B cell (primary cell): ENCODE measurements around the gene MAD1L1. TPM values are rescaled to one million over a fixed set of nuclear protein-coding genes. Genes with fewer than 3 reads are reported as not detected.
A peak's percentile ranks its signal among the peaks of the same experiment; 100 is the strongest.

Experiments
- ATAC-seq: fragments of 200-7000 bp; cut with Tn5 transposase; one replicate; pipeline ENCODE4 v1.10.0; 2021; ENCODE audit warnings: low read depth, mild to moderate bottlenecking, moderate number of reproducible peaks, moderate library complexity
- CTCF ChIA-PET: fragments of 350-600 bp; sonication (Branson Sonifier 250); formaldehyde crosslinking; loops from one replicate; lab custom pipeline; 2021; ENCODE audit warnings: antibody characterized with exemption, inconsistent platforms; lab: Charles Lee
- POLR2A ChIA-PET: fragments of 350-600 bp; sonication (Branson Sonifier 250); formaldehyde crosslinking; loops from one replicate; lab custom pipeline; 2021; ENCODE audit warnings: antibody characterized with exemption; lab: Charles Lee
- DNase-seq: peaks from one replicate; pipeline ENCODE4 v3.0.0; 2013
- H2AFZ ChIP-seq: 2 replicates; pipeline ENCODE4 v1.6.1; 2012; ENCODE audit warnings: mild to moderate bottlenecking, low read depth, low read length; ENCODE audit not compliant: insufficient read depth, poor library complexity, severe bottlenecking
- H3K27ac ChIP-seq, 2 donors: 1 replicate in 1 of 2; 2 replicates in 1 of 2; pipeline ENCODE4 v1.5.1; 2012 to 2013; ENCODE audit warnings: low read length in 2 of 2, mild to moderate bottlenecking in 2 of 2, moderate library complexity in 1 of 2
- H3K27me3 ChIP-seq, 4 experiments: fragments of 200-600 bp in 1 of 4; sonication (generic) in 1 of 4; replicated peaks in 1 of 4; 1 replicate in 2 of 4; 2 replicates in 2 of 4; pipeline versions ENCODE4 v1.6.1 to v1.7.0; 2013 to 2016; ENCODE audit warnings: low read length in 3 of 4, mild to moderate bottlenecking in 2 of 4, mixed read lengths in 1 of 4, moderate library complexity in 1 of 4; ENCODE audit not compliant: insufficient read depth in 4 of 4, control insufficient read depth in 3 of 4; ENCODE audit errors: control extremely low read depth in 1 of 4
- H3K36me3 ChIP-seq, 2 experiments: replicated peaks in 1 of 2; 1 replicate in 1 of 2; 2 replicates in 1 of 2; pipeline versions ENCODE4 v1.6.1 to v1.7.1; 2013; ENCODE audit warnings: low read length in 1 of 2; ENCODE audit not compliant: insufficient read depth in 2 of 2, control insufficient read depth in 1 of 2; ENCODE audit errors: control extremely low read depth in 1 of 2, extremely low read depth in 1 of 2
- H3K4me1 ChIP-seq, 2 donors: fragments of 200-600 bp in 1 of 2; sonication (generic) in 1 of 2; 1 replicate in 1 of 2; 2 replicates in 1 of 2; pipeline versions ENCODE4 v1.5.1 to v1.6.1; 2013 to 2017; ENCODE audit warnings: low read length in 2 of 2; ENCODE audit not compliant: control insufficient read depth in 2 of 2, insufficient read depth in 2 of 2
- H3K4me2 ChIP-seq: replicated peaks from 2 replicates; pipeline ENCODE3; 2012; ENCODE audit warnings: mild to moderate bottlenecking, low read depth, low read length; ENCODE audit not compliant: poor library complexity, severe bottlenecking
- H3K4me3 ChIP-seq, 5 experiments: fragments of 200-600 bp in 1 of 5; sonication (generic) in 1 of 5; 1 replicate in 3 of 5; 2 replicates in 2 of 5; pipeline versions ENCODE4 v1.5.1 to v1.7.0; 2011 to 2016; ENCODE audit warnings: low read length in 4 of 5, mild to moderate bottlenecking in 4 of 5, low read depth in 2 of 5, control low read depth in 1 of 5, moderate library complexity in 1 of 5; ENCODE audit not compliant: insufficient read depth in 1 of 5; ENCODE audit errors: control extremely low read depth in 1 of 5, extremely low read depth in 1 of 5
- H3K79me2 ChIP-seq: fragments of 200-600 bp; sonication (generic); one replicate; pipeline ENCODE4 v1.6.0; 2016; ENCODE audit warnings: low read length; ENCODE audit not compliant: control insufficient read depth, insufficient read depth
- H3K9ac ChIP-seq: fragments of 200-600 bp; sonication (generic); 2 replicates; pipeline ENCODE4 v1.6.1; 2017; ENCODE audit warnings: mild to moderate bottlenecking, low read length, moderate library complexity
- H3K9me3 ChIP-seq, 3 donors: one replicate each; pipeline versions ENCODE4 v1.6.1 to v1.7.1; 2013; ENCODE audit warnings: low read length in 2 of 3; ENCODE audit not compliant: control insufficient read depth in 2 of 3, insufficient read depth in 1 of 3; ENCODE audit errors: control extremely low read depth in 1 of 3
- H4K20me1 ChIP-seq: 2 replicates; pipeline ENCODE4 v1.6.0; 2012; ENCODE audit warnings: mild to moderate bottlenecking, low read length; ENCODE audit not compliant: insufficient read depth, control insufficient read depth, poor library complexity, severe bottlenecking
- H3K27ac Mint-ChIP-seq: one replicate; pipeline ENCODE4 v1.8.0; 2021; ENCODE audit warnings: mixed read lengths
- H3K27me3 Mint-ChIP-seq: one replicate; pipeline ENCODE4 v1.8.0; 2021; ENCODE audit warnings: mixed read lengths
- H3K4me1 Mint-ChIP-seq: one replicate; pipeline ENCODE4 v1.8.0; 2021; ENCODE audit warnings: mixed read lengths
- H3K4me3 Mint-ChIP-seq: one replicate; pipeline ENCODE4 v1.8.0; 2021; ENCODE audit warnings: mixed read lengths
- H3K9me3 Mint-ChIP-seq: one replicate; pipeline ENCODE4 v1.8.0; 2022; ENCODE audit warnings: mixed read lengths; ENCODE audit not compliant: insufficient read depth
- EZH2 ChIP-seq: IDR thresholded peaks from 2 replicates; pipeline ENCODE4 v1.6.1; 2012; ENCODE audit warnings: borderline replicate concordance, low read depth, mild to moderate bottlenecking, moderate library complexity, low read length; ENCODE audit not compliant: insufficient read depth, poor library complexity, severe bottlenecking
- WGBS: methylation state at CpG from one replicate; pipeline ENCODE4 v1.1.5; 2013; ENCODE audit warnings: missing lambda C conversion rate; ENCODE audit not compliant: insufficient coverage; 5-methylcytosine and 5-hydroxymethylcytosine counted together
- intact Hi-C: fragments of 100-400 bp; cut with micrococcal nuclease; formaldehyde crosslinking; loops from one replicate; pipeline ENCODE4 v1.10.0; 2022
- polyA plus RNA-seq: library from polyadenylated mRNA; depleted of rRNA; stranded (reverse); fragments of >200 nt; gene quantifications from 2 replicates; pipeline ENCODE4 v1.2.3, GENCODE V29; 2012
- total RNA-seq, 2 donors: library from RNA; stranded (reverse); fragments of 120-200 nt in 1 of 2; gene quantifications; 1 replicate in 1 of 2; 2 replicates in 1 of 2; pipeline versions ENCODE4 v1.2.3 to v1.2.4, GENCODE V29; 2013 to 2022
- TF ChIP-seq, protein P1 (sequence below): fragments of 200-600 bp; IDR thresholded peaks from one replicate; pipeline ENCODE4 v1.8.0; 2022; ENCODE audit warnings: antibody characterized with exemption, mild to moderate bottlenecking

MAD1L1 gene
- total and polyA plus RNA-seq, 2 donors (not counting 1 experiment from before 2014, with no cell fraction given): 86.7 to 110 TPM

DNA sequence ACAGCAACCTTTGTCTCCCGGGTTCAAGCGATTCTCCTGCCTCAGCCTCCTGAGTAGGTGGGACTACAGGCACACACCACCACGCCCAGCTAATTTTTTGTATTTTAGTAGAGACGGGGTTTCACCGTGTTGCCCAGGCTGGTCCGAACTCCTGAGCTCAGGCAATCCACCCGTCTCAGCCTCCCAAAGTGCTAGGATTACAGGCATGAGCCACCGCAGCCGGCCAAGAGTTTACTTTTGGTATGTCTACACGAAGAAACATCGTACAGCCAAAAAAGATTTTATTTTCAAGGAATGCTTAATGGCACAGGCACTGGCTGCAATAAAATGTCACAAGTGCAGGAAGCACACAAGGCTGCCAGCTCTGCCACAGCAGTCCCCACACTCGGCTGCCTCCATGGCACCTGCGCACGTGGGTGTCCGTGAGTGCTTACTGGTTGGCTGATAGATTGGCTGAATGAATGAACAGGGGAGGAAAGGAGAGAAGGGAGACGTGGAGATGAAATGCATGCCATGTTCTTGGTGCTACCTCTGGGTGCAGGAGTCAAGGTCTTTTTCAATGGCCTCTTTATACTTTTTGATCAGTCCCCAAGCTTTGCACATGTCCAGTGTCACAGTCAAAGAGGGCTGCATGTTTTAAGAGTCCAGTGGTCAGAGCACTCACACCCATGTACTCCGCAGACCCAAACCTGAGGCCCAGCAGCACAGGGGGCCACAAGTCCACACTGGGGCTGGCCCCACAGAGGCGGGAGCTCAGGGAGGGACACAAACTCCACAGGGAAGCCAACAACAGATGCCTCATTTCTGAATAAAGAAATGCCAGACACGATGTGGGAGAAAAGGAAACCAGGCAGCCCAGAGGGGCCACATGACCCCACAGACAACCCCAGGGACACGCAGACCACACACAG lies 198.2 kb downstream of the MAD1L1 start:
- TF ChIP-seq, protein P1, sequence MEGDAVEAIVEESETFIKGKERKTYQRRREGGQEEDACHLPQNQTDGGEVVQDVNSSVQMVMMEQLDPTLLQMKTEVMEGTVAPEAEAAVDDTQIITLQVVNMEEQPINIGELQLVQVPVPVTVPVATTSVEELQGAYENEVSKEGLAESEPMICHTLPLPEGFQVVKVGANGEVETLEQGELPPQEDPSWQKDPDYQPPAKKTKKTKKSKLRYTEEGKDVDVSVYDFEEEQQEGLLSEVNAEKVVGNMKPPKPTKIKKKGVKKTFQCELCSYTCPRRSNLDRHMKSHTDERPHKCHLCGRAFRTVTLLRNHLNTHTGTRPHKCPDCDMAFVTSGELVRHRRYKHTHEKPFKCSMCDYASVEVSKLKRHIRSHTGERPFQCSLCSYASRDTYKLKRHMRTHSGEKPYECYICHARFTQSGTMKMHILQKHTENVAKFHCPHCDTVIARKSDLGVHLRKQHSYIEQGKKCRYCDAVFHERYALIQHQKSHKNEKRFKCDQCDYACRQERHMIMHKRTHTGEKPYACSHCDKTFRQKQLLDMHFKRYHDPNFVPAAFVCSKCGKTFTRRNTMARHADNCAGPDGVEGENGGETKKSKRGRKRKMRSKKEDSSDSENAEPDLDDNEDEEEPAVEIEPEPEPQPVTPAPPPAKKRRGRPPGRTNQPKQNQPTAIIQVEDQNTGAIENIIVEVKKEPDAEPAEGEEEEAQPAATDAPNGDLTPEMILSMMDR: no peak
- no peak for TF ChIP-seq EZH2
- Histone ChIP-seq H3K79me2 (peaks cover 55% of the 10 kb centered on the region), H3K27me3 (no peaks in the 10 kb centered on the region), H3K4me3 (no peak overlapping the region), H2AFZ (no peak overlapping the region), H3K9ac (no peak overlapping the region), H4K20me1 (peaks cover 4% of the 10 kb centered on the region), H3K4me1 (peaks cover 45 to 53% of the 10 kb centered on the region in 2 donors), H3K36me3 (no peaks in the 10 kb centered on the region), H3K4me2 (peak overlapping the region; percentile 3), H3K27ac (no peak overlapping the region), H3K9me3 (peaks cover 0 to 6% (median 0%) of the 10 kb centered on the region in 3 donors)
- 84% methylated on average over 20 of the region's 20 CpGs for WGBS
- DNase-seq: no peak
- ChIA-PET POLR2A (interaction anchor here (1.3 kb wide), 1 partner anchor 35 kb away, joined by 7 read pairs; no protein-coding TSS in a partner anchor), CTCF (no interaction called here)
- no peaks in the 10 kb centered on the region for H3K27me3 Mint-ChIP-seq
- H3K27ac Mint-ChIP-seq: peak overlapping the region; percentile 15
- H3K4me1 Mint-ChIP-seq: peaks cover 59% of the 10 kb centered on the region
- no peaks in the 10 kb centered on the region for H3K9me3 Mint-ChIP-seq
- intact Hi-C loops: no loop called here
- no peak for ATAC-seq
- H3K4me3 Mint-ChIP-seq: peak overlapping the region; percentile 28
